DOHH2 (cell line): Measurements from ENCODE around the gene SPATA6.
"Not testable (repeated sequence)": the region's sequence is repeated elsewhere in the genome, so short reads cannot be mapped to it uniquely, and the experiment has no call there.

Experiments used
- H3F3A ChIP-seq: fragments of 200-600 bp; sonication (generic), shearing (Covaris generic); 2 replicates; pipeline ENCODE4 v1.6.0; 2016; ENCODE audit warnings: antibody characterized with exemption, mild to moderate bottlenecking; ENCODE audit not compliant: control insufficient read depth, insufficient read depth
- H3K27ac ChIP-seq: fragments of 200-600 bp; sonication (generic); 2 replicates; pipeline ENCODE4 v1.5.1; 2014; ENCODE audit warnings: low read depth, mild to moderate bottlenecking, low read length, moderate library complexity
- H3K27me3 ChIP-seq: fragments of 200-600 bp; sonication (generic); 2 replicates; pipeline ENCODE4 v1.6.1; 2014; ENCODE audit warnings: mild to moderate bottlenecking, low read length, mixed read lengths; ENCODE audit not compliant: control insufficient read depth
- H3K36me3 ChIP-seq: fragments of 200-600 bp; sonication (generic); 2 replicates; pipeline ENCODE4 v1.6.1; 2014; ENCODE audit warnings: mild to moderate bottlenecking, low read length, moderate library complexity, mixed read lengths; ENCODE audit not compliant: control insufficient read depth
- H3K4me1 ChIP-seq: fragments of 200-600 bp; sonication (generic); 2 replicates; pipeline ENCODE4 v1.6.1; 2014; ENCODE audit warnings: mild to moderate bottlenecking, low read length, mixed read lengths; ENCODE audit not compliant: control insufficient read depth
- H3K4me2 ChIP-seq: fragments of 200-600 bp; sonication (generic); 2 replicates; pipeline ENCODE4 v1.6.0; 2014; ENCODE audit warnings: mild to moderate bottlenecking, low read length, moderate library complexity
- H3K4me3 ChIP-seq: fragments of 200-600 bp; sonication (generic); 2 replicates; pipeline ENCODE4 v1.5.1; 2014; ENCODE audit warnings: mild to moderate bottlenecking, low read length, mixed read lengths
- H3K79me2 ChIP-seq: fragments of 200-600 bp; sonication (generic); 2 replicates; pipeline ENCODE4 v1.6.1; 2014; ENCODE audit warnings: mild to moderate bottlenecking, low read length, mixed read lengths; ENCODE audit not compliant: control insufficient read depth
- H3K9me2 ChIP-seq: fragments of 200-600 bp; sonication (generic); replicated peaks from 2 replicates; pipeline ENCODE4 v1.6.1; 2014; ENCODE audit warnings: mild to moderate bottlenecking, low read length, mixed read lengths; ENCODE audit not compliant: control insufficient read depth
- H3K9me3 ChIP-seq: fragments of 200-600 bp; sonication (generic); 2 replicates; pipeline ENCODE4 v1.6.1; 2014; ENCODE audit warnings: antibody characterized with exemption, low read length, mixed read lengths; ENCODE audit not compliant: control insufficient read depth, insufficient read depth
- H4K20me1 ChIP-seq: fragments of 200-600 bp; sonication (generic); 2 replicates; pipeline ENCODE4 v1.6.0; 2014; ENCODE audit warnings: low read depth, mild to moderate bottlenecking, antibody characterized with exemption, low read length, moderate library complexity; ENCODE audit not compliant: control insufficient read depth, insufficient read depth
- EZH2phosphoT487 ChIP-seq: fragments of 200-600 bp; sonication (generic); IDR thresholded peaks from 2 replicates; pipeline ENCODE4 v1.6.1; 2017; ENCODE audit warnings: borderline replicate concordance, mild to moderate bottlenecking, antibody characterized with exemption, low read length, moderate library complexity, mixed read lengths
- TF ChIP-seq, protein P1 (sequence below): fragments of 200-600 bp; sonication (generic); IDR thresholded peaks from one replicate; pipeline ENCODE4 v1.5.1; 2014; ENCODE audit warnings: antibody characterized with exemption, mild to moderate bottlenecking, low read depth, low read length; ENCODE audit not compliant: poor library complexity, severe bottlenecking

Gene SPATA6

DNA sequence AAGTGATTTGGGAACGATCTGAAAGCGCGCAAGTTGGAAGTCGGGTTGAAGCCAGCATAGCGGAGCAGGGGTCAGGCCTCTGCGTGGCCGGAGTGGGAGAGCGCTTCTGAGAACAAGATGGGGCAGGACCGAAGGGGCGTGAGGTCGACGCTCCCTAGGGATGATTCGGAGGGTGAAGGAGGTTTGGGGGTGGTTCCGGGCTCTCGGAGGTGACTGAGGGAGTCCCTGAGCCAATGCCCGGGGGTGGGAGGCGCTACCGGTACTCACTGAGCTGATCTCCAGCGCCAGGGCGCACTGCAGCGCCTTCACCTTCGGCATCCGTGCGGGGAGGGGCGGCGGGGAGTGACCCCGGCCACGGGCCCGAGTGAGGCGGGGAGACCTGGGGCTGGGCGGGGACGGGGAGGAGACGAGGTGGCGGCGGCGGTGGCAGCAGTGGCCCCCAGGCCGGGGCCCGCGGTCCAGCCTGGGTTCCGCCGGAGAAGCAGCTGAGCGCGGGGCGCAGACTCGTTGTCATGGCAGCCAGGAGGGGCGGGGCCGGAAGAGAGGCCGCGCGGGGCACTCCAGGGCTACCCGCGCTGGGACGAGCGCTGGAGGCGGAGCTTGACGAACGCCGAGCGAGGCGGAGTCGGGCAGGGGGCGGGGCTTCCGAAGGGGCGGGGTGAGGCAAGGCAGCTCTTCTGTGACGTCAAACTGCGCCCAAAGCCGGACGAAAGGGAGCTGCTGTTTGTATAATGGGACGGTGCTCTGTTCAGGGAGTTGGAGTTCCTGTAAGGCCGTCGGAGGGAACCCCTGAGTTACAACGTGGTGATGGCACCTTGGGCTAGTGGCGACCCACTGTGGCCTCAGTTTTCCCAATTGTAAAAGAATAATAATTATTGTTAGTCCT lies at the start of gene SPATA6:
Gene SPATA6 (minus strand): TSS at position 514 of the 886 bp plus-strand sequence. CDS start 196 bp downstream, at position 318.
- Histone ChIP-seq H3K27ac (no peak within 1 kb of the TSS), H3K4me3 (peak within 1 kb of the TSS; percentile 61), H3K4me1 (peaks cover 6% of the 10 kb centered on the region), H3K4me2 (peak within 1 kb of the TSS; percentile 64), H3K36me3 (no peaks in the 10 kb centered on the region), H3F3A (no peaks in the 10 kb centered on the region), H3K79me2 (no peaks in the 10 kb centered on the region), H3K9me2 (no peaks in the 10 kb centered on the region), H4K20me1 (no peaks in the 10 kb centered on the region), H3K9me3 (peaks cover 8% of the 10 kb centered on the region; the same call in 1 of the 2 replicates), H3K27me3 (peaks cover 9% of the 10 kb centered on the region)
- TF ChIP-seq, protein P1, sequence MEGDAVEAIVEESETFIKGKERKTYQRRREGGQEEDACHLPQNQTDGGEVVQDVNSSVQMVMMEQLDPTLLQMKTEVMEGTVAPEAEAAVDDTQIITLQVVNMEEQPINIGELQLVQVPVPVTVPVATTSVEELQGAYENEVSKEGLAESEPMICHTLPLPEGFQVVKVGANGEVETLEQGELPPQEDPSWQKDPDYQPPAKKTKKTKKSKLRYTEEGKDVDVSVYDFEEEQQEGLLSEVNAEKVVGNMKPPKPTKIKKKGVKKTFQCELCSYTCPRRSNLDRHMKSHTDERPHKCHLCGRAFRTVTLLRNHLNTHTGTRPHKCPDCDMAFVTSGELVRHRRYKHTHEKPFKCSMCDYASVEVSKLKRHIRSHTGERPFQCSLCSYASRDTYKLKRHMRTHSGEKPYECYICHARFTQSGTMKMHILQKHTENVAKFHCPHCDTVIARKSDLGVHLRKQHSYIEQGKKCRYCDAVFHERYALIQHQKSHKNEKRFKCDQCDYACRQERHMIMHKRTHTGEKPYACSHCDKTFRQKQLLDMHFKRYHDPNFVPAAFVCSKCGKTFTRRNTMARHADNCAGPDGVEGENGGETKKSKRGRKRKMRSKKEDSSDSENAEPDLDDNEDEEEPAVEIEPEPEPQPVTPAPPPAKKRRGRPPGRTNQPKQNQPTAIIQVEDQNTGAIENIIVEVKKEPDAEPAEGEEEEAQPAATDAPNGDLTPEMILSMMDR, result no peak
- TF ChIP-seq EZH2phosphoT487, result no peak

DNA sequence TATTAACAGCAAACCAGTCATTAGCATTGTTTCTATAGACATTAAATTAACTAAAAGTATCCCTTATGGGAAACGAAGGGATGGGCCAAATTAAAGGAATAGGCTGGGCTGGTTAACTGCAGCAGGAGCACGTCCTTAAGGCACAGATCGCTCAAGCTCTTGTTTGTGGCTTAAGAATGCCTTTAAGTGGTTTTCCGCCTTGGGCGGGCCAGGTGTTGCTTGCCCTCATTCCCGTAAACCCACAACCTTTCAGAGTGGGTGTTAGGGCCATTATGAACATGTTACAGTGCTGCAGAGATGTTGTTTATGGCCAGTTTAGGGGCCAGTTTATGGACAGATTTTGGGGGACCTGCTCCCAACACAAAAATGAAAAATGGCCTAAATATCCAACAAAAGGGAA lies 47.9 kb upstream of the SPATA6 start:
- H3K4me1 ChIP-seq, H3K4me2 ChIP-seq, H3K27ac ChIP-seq, H3K4me3 ChIP-seq, H3K79me2 ChIP-seq, H4K20me1 ChIP-seq, H3F3A ChIP-seq, H3K9me2 ChIP-seq, H3K36me3 ChIP-seq, H3K27me3 ChIP-seq, H3K9me3 ChIP-seq: not testable (repeated sequence)

DNA sequence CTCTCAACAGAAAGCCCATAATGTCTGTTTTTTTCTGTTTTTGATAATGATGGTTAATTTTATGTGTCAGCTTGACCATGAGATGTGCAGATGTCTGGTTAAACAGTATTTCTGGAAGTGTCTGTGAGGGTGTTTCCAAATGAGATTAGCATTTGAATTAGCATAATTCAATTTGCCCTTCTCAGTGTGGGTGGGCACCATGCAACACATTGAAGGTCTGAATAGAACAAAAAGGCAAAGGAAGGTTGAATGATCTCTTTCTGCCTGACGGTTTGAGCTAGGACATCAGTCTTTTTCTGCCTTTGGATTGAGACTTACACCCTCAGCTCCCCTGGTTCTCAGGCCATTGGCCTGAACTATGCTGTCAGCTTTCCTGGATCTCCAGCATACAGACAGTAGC lies 34.9 kb upstream of the SPATA6 start:
- no peak overlapping the region for H3K4me2 ChIP-seq
- H4K20me1 ChIP-seq, result no peaks in the 10 kb centered on the region
- no peaks in the 10 kb centered on the region for H3K4me1 ChIP-seq
- H3K27ac ChIP-seq, result no peak overlapping the region
- no peak for TF ChIP-seq EZH2phosphoT487
- TF ChIP-seq, protein P1, result no peak
- H3K36me3 ChIP-seq, result no peaks in the 10 kb centered on the region
- no peaks in the 10 kb centered on the region for H3K9me3 ChIP-seq
- no peaks in the 10 kb centered on the region for H3K9me2 ChIP-seq
- H3K79me2 ChIP-seq, result no peaks in the 10 kb centered on the region
- H3F3A ChIP-seq, result no peaks in the 10 kb centered on the region
- no peak overlapping the region for H3K4me3 ChIP-seq
- no peaks in the 10 kb centered on the region for H3K27me3 ChIP-seq
